GM18511 (cell line): ENCODE data around the gene PSMA2.

Experiments
- ATAC-seq: cut with Tn5 transposase; IDR thresholded peaks from one replicate; pipeline ENCODE4 v1.9.1; 2021; ENCODE audit warnings: mild to moderate bottlenecking, moderate library complexity; ENCODE audit not compliant: unreplicated experiment

The PSMA2 gene

GRCh38 chr7:42931834-42932651, at the start of gene PSMA2, which contains the start of gene MRPL32:
PSMA2 (minus strand) TSS chr7:42932174; CDS start chr7:42932158, 16 bp downstream.
MRPL32 (plus strand) TSS chr7:42932376; CDS start chr7:42932387, 11 bp downstream.
- peak; percentile 99 for ATAC-seq

- no peak for ATAC-seq
Measured at GRCh38 chr7:42981601-42982000, 49.6 kb upstream of the PSMA2 start.

- no peak for ATAC-seq
Measured at GRCh38 chr7:42980514-42980913, 48.5 kb upstream of the PSMA2 start.

GRCh38 chr7:42980084-42980483, 48.1 kb upstream of the PSMA2 start:
- no peak for ATAC-seq

GRCh38 chr7:42978496-42978895, 46.5 kb upstream of the PSMA2 start:
- ATAC-seq, result no peak

GRCh38 chr7:42976371-42976770, 44.4 kb upstream of the PSMA2 start:
- no peak for ATAC-seq

GRCh38 chr7:42972699-42973500, 40.9 kb upstream of the PSMA2 start:
- no peak for ATAC-seq

GRCh38 chr7:42967391-42967790, 35.4 kb upstream of the PSMA2 start:
- no peak for ATAC-seq

GRCh38 chr7:42964849-42965805, 33.2 kb upstream of the PSMA2 start:
- ATAC-seq, result no peak

GRCh38 chr7:42964293-42964692, 32.3 kb upstream of the PSMA2 start:
- no peak for ATAC-seq

GRCh38 chr7:42961170-42961569, 29.2 kb upstream of the PSMA2 start:
- ATAC-seq, result no peak

- peak; percentile 65 for ATAC-seq
Measured at GRCh38 chr7:42960762-42961161, 28.8 kb upstream of the PSMA2 start.

GRCh38 chr7:42959549-42959948, 27.6 kb upstream of the PSMA2 start:
- ATAC-seq, result no peak

- ATAC-seq, result no peak
Measured at GRCh38 chr7:42956062-42956461, 24.1 kb upstream of the PSMA2 start.

- ATAC-seq, result no peak
Measured at GRCh38 chr7:42953994-42954393, 22.0 kb upstream of the PSMA2 start.

GRCh38 chr7:42952328-42952727, 20.4 kb upstream of the PSMA2 start:
- no peak for ATAC-seq

- no peak for ATAC-seq
Measured at GRCh38 chr7:42950417-42950816, 18.4 kb upstream of the PSMA2 start.

GRCh38 chr7:42947521-42947920, 15.5 kb upstream of the PSMA2 start:
- ATAC-seq, result no peak

- no peak for ATAC-seq
Measured at GRCh38 chr7:42946627-42946950, 14.6 kb upstream of the PSMA2 start.

- peak; percentile 71 for ATAC-seq
Measured at GRCh38 chr7:42945821-42946626, 14.1 kb upstream of the PSMA2 start.
